WERI-Rb-1 (cell line): Measurements from ENCODE around the gene TOGARAM2.

ENCODE experiments used
- DNase-seq: peaks from one replicate; pipeline ENCODE4 v3.0.0-alpha.2; 2020
- H3K27ac ChIP-seq: fragments of 250-450 bp; sonication (Bioruptor Pico); 2 replicates; pipeline ENCODE4 v1.5.1; 2020; ENCODE audit warnings: mild to moderate bottlenecking, moderate library complexity
- H3K27me3 ChIP-seq: fragments of 250-450 bp; sonication (Bioruptor Pico); 2 replicates; pipeline ENCODE4 v1.5.1; 2021; ENCODE audit warnings: mild to moderate bottlenecking, low read depth, moderate library complexity; ENCODE audit not compliant: insufficient read depth, severe bottlenecking
- H3K36me3 ChIP-seq: fragments of 250-450 bp; sonication (Bioruptor Pico); 2 replicates; pipeline ENCODE4 v1.5.1; 2020; ENCODE audit warnings: mild to moderate bottlenecking, moderate library complexity
- H3K4me3 ChIP-seq: 2 replicates; pipeline ENCODE4 v1.5.1; 2011; ENCODE audit warnings: low read depth, mild to moderate bottlenecking, control low read depth, low read length
- H3K9me3 ChIP-seq: fragments of 250-450 bp; sonication (Bioruptor Pico); 2 replicates; pipeline ENCODE4 v1.5.1; 2021; ENCODE audit warnings: mild to moderate bottlenecking, moderate library complexity; ENCODE audit not compliant: severe bottlenecking
- TF ChIP-seq, protein P1 (sequence below): IDR thresholded peaks from 2 replicates; pipeline ENCODE4 v1.5.1; 2011; ENCODE audit warnings: low read depth, mild to moderate bottlenecking, control low read depth, inconsistent platforms, low read length

The TOGARAM2 gene

DNA sequence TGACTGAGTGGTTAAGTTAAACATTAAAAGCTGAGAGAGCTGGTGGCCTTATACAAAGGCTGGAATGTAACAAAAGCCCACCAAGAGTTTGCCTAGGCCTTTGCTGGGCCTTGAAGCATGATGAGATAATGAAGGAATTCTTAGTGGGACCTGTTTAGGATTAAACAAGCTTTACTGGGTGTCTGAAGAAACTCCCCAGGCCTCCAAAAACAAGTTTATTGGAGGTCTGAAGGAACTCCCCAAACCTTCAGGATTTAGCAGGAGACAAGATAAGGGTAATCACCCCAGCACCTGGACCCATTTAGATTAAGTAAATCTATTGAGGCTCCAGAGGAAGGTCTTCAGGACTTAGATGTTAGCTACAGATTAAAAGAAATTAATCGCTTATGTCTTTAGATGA lies 74.5 kb downstream of the TOGARAM2 start:
- H3K36me3 ChIP-seq: no peaks in the 10 kb centered on the region
- no peak for DNase-seq
- H3K4me3 ChIP-seq: no peak overlapping the region
- H3K9me3 ChIP-seq: no peaks in the 10 kb centered on the region
- no peaks in the 10 kb centered on the region for H3K27me3 ChIP-seq
- no peak overlapping the region for H3K27ac ChIP-seq
- TF ChIP-seq, protein P1, sequence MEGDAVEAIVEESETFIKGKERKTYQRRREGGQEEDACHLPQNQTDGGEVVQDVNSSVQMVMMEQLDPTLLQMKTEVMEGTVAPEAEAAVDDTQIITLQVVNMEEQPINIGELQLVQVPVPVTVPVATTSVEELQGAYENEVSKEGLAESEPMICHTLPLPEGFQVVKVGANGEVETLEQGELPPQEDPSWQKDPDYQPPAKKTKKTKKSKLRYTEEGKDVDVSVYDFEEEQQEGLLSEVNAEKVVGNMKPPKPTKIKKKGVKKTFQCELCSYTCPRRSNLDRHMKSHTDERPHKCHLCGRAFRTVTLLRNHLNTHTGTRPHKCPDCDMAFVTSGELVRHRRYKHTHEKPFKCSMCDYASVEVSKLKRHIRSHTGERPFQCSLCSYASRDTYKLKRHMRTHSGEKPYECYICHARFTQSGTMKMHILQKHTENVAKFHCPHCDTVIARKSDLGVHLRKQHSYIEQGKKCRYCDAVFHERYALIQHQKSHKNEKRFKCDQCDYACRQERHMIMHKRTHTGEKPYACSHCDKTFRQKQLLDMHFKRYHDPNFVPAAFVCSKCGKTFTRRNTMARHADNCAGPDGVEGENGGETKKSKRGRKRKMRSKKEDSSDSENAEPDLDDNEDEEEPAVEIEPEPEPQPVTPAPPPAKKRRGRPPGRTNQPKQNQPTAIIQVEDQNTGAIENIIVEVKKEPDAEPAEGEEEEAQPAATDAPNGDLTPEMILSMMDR: no peak

DNA sequence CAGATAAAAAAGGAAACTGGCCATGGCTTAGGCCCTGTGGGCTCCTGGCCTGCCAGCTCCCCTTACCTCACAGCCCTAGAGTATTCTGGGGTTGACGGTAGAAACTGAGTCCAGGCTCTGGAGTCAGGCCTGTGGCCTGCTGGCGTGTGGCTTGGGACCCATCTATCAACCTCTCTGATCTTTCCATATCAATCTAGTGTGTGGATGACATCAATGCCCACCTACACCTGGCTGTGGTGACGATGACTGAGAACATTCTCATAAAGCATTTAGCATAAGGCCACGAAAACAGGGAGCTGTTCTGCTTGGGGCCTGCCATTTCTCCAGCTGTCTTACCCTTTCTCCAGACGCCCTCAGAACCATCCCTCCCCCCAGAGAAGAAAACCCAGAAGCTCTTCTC lies 75.4 kb downstream of the TOGARAM2 start:
- Histone ChIP-seq H3K27me3 (no peaks in the 10 kb centered on the region), H3K9me3 (no peaks in the 10 kb centered on the region), H3K36me3 (no peaks in the 10 kb centered on the region), H3K27ac (no peak overlapping the region; the same call in 1 of the 2 replicates), H3K4me3 (no peak overlapping the region)
- no peak for DNase-seq
- TF ChIP-seq, protein P1: no peak

DNA sequence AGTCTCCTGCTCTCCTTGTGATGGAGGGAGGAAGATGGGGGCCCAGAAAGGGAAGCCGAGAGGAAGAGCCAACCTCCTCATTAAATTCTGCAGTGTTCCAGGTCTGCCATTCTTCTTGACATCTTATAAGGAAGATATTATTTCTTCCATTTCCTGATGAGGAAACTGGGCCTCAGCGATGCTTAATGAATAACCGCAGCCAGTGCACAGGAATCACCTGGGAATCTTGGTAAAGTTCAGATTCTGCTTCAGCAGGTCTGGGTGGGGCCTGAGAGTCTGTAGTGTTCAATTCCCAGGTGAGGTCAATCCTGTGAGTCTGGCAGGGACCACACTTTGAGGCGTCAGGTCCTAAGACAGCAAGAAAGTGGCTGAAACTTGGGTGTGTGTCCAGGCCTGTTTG lies 75.9 kb downstream of the TOGARAM2 start:
- no peaks in the 10 kb centered on the region for H3K36me3 ChIP-seq
- no peak for DNase-seq
- H3K4me3 ChIP-seq: no peak overlapping the region
- H3K27ac ChIP-seq: no peak overlapping the region
- no peaks in the 10 kb centered on the region for H3K9me3 ChIP-seq
- H3K27me3 ChIP-seq: no peaks in the 10 kb centered on the region
- TF ChIP-seq, protein P1: no peak

DNA sequence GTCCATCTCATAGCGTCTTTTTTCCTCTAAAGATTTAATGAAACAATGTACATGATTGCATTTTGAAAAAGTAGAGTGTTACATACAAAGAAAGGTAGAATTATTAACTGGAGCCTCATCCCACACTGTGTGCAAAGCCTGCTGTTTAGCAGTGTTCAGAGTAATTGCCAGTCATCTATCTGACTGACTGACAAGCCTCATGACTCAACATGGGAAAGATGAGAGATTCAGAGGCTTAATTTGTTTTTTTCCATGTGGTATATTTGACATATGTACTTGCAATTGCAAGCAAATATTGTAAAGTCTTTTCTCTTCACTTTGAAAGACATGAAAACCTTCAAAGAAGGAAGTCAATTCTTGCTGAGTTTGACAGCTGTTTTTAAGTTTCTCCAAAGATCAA lies 78.5 kb downstream of the TOGARAM2 start:
- no peak overlapping the region for H3K4me3 ChIP-seq
- no peaks in the 10 kb centered on the region for H3K9me3 ChIP-seq
- no peak for DNase-seq
- H3K36me3 ChIP-seq: peaks cover 3% of the 10 kb centered on the region; the same call in 1 of the 2 replicates
- H3K27me3 ChIP-seq: no peaks in the 10 kb centered on the region
- TF ChIP-seq, protein P1: no peak
- no peak overlapping the region for H3K27ac ChIP-seq

DNA sequence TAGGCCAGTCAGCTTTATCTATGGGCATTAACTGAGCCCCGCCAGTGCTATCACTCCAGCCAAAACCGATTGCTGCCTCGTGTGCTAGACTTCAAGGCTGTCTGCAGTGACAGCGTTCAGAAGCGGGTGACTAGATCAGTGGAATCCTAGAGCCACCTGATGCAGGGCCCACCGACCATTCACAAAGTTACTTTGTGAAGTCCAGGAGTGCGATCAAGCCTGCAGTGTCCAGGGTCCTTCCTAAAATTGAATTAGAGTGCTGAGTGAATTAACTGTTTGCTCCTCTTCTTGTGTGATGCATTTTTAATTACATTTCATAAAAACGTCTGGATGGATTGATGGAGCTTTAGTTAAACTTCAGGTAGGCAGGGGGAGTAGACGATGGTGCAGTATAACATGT lies 79.3 kb downstream of the TOGARAM2 start:
- Histone ChIP-seq H3K4me3 (no peak overlapping the region), H3K9me3 (no peaks in the 10 kb centered on the region), H3K27me3 (no peaks in the 10 kb centered on the region), H3K36me3 (peaks cover 3% of the 10 kb centered on the region; the same call in 1 of the 2 replicates), H3K27ac (no peak overlapping the region)
- TF ChIP-seq, protein P1: no peak
- peak; percentile 4 for DNase-seq

DNA sequence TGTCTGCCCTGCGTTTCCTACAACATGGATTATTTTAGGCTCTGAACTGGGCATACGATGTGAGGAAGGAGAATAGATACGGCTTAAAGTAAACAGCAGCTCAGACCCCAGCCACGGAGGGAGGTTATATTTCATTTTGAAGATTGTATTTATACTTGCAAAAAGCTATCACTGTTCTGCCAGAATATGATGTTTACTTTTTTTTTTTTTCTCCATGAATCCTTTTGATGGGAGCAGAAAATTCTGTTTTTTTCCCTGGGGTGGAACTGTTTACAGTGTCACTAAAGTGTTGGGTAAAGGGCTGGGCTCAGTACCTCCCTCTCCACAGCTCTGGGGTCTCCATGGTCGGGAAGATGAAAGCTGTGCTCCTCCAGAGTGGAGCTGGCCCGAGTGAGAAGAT lies 80.1 kb downstream of the TOGARAM2 start:
- TF ChIP-seq, protein P1: no peak
- peak; percentile 1 for DNase-seq
- H3K27me3 ChIP-seq: no peaks in the 10 kb centered on the region

More for the DNA sequence above, 80.1 kb downstream of the TOGARAM2 start:
- H3K4me3 ChIP-seq: no peak overlapping the region
- no peaks in the 10 kb centered on the region for H3K9me3 ChIP-seq
- peaks cover 3% of the 10 kb centered on the region; the same call in 1 of the 2 replicates for H3K36me3 ChIP-seq
- H3K27ac ChIP-seq: no peak overlapping the region
